ENCODE results near the gene JMJD8.

The JMJD8 gene

GRCh38 chr16:674968-675883 is 8.9 kb downstream of the JMJD8 start, which contains the start of gene RHBDL1:
Gene RHBDL1, plus strand, starts transcription at chr16:675671. Its CDS starts 120 bp downstream, at chr16:675791.
- DNase-seq = no peak

GRCh38 chr16:674214-674881 is 9.8 kb downstream of the JMJD8 start:
- DNase-seq = no peak

GRCh38 chr16:673399-673991 is 10.6 kb downstream of the JMJD8 start:
- DNase-seq = no peak

GRCh38 chr16:672851-673250 is 11.3 kb downstream of the JMJD8 start:
- no peak for DNase-seq

- DNase-seq = no peak
Measured at GRCh38 chr16:672371-672770, 11.8 kb downstream of the JMJD8 start.

DNA sequence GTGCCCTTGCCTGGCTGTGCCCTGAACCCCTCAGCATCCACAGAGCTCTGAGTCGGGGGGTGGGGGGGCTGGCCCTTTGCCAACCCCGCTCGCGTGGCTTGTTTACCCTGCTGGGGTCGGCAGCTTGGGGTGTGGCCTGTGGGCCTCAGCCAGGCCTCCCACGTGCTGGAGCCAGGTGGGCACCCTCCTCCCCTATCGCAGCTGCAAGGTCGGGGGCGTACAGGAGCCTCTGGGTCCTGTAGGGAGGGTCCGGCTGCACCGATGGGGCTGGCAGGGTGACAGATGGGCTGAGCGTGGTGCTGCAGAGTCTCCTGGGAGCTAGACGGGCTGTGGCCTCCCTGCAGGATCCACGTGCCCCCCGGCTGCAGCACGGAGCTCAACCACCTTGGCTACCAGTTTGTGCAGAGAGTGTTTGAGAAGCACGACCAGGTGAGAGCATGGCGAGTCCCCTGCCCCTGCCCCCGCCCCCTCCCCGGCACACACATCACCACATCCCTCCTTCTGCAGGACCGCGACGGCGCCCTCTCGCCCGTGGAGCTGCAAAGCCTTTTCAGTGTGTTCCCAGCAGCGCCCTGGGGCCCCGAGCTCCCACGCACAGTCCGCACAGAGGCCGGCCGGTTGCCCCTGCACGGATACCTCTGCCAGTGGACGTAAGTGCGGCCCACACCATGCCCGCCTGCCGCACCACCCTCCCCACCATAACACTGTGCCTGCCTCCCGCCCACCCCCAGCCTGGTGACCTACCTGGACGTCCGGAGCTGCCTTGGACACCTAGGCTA is 12.6 kb downstream of the JMJD8 start:
- DNase-seq = no peak

DNA sequence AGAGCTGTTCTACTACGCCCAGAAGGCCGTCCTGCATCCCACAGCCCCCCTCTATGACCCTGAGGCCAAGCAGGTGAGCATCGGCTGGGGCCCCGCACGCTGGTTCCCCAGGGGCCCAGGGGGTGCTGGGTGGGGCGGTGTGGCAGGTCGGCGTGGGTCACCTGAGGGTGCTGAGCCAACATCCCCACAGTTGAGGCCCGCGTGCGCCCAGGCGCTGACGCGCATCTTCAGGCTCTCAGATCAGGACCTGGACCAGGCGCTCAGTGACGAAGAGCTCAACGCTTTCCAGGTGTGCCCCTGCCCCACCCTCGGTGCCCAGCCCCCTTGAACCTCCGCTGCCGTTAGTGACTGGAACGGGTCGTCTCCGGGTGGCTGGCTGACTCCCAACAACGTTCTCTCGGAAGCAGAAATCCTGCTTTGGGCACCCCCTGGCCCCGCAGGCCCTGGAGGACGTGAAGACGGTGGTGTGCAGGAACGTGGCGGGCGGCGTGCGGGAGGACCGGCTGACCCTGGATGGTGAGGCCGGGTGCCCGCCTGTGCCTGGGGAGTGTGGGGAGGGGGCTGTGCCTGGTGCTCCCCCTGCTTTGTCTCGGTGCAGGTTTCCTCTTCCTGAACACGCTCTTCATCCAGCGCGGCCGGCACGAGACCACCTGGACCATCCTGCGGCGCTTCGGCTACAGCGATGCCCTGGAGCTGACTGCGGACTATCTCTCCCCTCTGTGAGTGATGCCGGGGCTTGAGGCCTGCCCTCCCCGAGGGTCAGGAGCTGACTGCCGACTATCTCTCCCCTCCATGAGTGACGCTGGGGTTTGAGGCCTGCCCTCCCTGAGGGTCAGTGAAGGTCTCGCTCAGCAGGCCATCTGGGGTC is 13.4 kb downstream of the JMJD8 start:
- DNase-seq = no peak

DNA sequence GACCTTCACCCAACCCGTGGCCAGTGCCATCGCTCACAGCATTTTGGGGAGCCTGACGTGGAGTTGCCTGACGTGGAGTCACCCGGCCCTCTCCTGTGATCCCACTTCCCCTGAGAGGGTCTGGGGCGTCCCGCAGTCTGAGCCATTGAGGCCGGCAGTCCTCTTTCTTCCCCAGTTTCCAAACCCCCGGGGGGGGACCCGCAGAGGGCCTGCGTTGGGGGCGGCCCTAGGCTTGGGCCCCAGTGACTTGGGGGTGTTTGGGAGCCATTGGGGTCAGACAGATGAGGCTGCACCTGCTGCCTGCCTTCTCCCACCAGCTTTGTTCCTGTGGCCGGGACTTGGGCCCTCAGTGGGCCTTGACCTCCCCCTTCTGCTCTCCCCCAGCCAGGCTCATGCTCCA is 14.5 kb downstream of the JMJD8 start:
- DNase-seq = no peak

- DNase-seq = no peak
Measured at GRCh38 chr16:668519-669171, 15.5 kb downstream of the JMJD8 start.

- peak; percentile 92 for DNase-seq
Measured at GRCh38 chr16:667780-668518, 16.2 kb downstream of the JMJD8 start, which contains the start of gene RHOT2. Gene RHOT2, plus strand, starts transcription at chr16:668132. Its CDS starts 68 bp downstream, at chr16:668200.

DNA sequence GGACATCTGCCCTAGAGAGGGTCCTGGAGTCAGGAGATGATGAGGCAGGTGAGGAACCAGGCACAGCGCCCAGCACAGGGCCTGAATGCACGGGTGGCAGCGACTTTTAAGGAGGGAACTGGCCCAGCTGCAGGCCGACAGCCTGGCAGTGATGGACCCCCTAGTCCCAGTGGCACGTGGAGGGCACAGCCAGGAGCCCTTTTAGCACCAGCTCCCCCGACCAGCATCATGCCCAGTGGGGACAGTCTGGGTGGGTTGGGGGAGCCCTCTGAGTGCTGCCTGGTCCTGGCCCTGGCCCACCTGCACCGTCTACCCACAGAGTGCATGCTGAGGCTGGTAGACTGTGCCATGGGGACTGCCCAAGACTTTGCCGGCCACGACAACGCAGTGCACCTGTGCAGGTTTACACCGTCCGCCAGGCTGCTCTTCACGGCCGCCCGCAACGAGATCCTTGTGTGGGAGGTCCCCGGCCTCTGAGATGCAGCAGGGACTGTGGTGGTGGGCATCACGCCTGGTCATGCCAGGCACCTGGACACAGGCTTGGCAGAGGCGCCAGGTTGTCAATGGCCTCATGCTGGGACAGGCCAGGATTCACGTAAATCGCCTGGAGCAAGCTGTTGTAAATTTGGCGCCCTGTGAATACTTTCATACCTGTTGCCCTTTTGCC is 16.9 kb downstream of the JMJD8 start:
- DNase-seq = no peak

DNA sequence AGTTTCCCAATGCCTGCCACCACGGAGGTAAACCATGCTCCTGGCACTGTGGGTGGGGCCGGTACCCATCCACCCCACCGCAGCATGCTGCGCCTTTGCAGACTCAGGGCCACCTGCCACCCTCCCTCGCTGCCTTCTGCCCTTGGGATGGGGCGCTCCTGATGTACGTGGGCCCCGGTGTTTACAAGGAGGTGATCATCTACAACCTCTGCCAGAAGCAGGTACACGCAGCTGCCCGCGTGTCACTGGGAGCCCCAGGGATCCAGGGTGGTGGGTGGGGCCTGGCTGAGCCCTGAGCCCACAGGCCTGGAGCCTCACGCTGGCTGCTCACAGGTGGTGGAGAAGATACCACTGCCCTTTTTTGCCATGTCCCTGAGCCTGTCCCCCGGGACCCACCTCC is 17.6 kb downstream of the JMJD8 start:
- DNase-seq = no peak

- no peak for DNase-seq
Measured at GRCh38 chr16:662597-662996, 21.5 kb downstream of the JMJD8 start.

- DNase-seq = no peak
Measured at GRCh38 chr16:662095-662494, 22.0 kb downstream of the JMJD8 start.

DNA sequence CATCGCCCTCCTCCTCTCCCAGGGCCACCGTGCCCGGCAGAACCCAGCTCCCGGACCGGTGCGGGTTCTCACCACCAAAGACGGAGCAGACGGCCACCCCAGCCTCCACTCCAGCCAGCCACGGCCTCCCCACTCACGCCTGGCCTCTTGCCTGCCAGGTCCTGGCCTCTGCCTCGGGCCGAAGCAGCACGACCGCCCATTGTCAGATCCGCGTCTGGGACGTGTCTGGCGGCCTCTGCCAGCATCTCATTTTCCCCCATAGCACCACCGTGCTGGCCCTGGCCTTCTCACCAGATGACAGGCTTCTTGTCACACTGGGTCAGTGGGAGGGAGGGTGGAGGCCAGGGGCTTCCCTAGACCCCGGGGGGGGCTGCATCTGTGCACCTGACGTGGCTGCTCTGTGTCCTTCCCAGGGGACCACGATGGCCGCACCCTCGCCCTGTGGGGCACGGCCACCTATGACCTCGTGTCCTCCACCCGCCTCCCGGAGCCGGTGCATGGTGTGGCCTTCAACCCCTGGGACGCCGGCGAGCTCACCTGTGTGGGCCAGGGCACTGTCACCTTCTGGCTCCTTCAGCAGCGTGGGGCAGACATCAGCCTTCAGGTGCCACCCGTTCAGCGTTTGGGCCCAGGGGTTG is 22.8 kb downstream of the JMJD8 start:
- no peak for DNase-seq

GRCh38 chr16:660459-661183 is 23.5 kb downstream of the JMJD8 start:
- DNase-seq = peak; percentile 28

GRCh38 chr16:660132-660458 is 24.0 kb downstream of the JMJD8 start:
- DNase-seq = no peak

DNA sequence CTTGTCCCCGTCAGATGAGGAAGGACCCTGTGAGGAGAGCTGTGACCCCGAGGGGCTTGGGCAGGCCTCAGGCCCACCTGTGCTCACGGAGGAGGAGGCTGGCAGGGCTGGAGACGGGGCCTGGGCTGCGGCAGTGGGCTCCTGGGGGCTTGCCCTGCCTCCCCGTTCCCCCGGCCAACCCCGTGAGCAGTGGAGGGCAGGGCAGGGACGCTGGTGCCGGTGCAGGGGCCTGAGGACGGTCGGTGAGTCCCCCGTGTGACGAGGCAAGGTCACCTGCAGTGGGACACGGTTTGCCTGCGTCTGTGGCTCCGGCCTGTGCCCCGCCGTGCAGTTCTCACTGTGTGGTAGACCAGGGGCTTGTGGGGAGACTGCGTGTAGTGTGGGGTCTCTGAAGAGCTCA is 24.5 kb downstream of the JMJD8 start:
- DNase-seq = no peak

All from NCI-H2227 treated with DMSO at 0.1 percent for 48 hours (cell line).